Measurements from ENCODE around the gene FBXW4.

- no peak for TF ChIP-seq POLR2A (IDR thresholded peaks at IDR 0.05)
- no peak for TF ChIP-seq CTCF (IDR thresholded peaks at IDR 0.05)
These were observed 123.6 kb downstream of the FBXW4 start for GRCh38 chr10:101571271-101571925.

Data from right lobe of liver (tissue), 4 donors.